HG03378 (cell line): ENCODE measurements around the gene SPRED3.
"Not testable (repeated sequence)": the region's sequence is repeated elsewhere in the genome, so short reads cannot be mapped to it uniquely, and the experiment has no call there.

Experiments
- ATAC-seq: cut with Tn5 transposase; IDR thresholded peaks from one replicate; pipeline ENCODE4 v1.9.1; 2021; ENCODE audit warnings: mild to moderate bottlenecking, moderate library complexity; ENCODE audit not compliant: unreplicated experiment

SPRED3 gene

DNA sequence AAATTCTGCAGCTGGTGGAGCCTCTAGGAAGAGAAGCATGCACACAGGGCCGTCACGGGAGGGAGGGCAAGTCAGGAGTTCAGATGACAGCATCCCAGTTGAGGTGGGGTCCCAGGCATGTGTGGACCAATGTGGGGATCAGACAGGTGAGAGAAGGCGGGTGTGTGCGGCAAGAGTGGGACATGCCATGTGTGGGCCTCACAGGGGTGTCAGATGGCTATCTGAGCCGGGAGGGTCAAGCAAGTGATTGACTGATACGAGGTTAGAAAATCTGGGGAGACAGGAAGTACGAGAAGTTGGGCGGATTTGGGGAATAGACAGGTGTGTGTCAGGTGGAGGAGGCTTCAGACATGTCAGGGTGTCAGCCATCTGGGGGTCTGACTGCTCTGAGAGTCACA lies 28.6 kb downstream of the SPRED3 start:
- no peak for ATAC-seq

DNA sequence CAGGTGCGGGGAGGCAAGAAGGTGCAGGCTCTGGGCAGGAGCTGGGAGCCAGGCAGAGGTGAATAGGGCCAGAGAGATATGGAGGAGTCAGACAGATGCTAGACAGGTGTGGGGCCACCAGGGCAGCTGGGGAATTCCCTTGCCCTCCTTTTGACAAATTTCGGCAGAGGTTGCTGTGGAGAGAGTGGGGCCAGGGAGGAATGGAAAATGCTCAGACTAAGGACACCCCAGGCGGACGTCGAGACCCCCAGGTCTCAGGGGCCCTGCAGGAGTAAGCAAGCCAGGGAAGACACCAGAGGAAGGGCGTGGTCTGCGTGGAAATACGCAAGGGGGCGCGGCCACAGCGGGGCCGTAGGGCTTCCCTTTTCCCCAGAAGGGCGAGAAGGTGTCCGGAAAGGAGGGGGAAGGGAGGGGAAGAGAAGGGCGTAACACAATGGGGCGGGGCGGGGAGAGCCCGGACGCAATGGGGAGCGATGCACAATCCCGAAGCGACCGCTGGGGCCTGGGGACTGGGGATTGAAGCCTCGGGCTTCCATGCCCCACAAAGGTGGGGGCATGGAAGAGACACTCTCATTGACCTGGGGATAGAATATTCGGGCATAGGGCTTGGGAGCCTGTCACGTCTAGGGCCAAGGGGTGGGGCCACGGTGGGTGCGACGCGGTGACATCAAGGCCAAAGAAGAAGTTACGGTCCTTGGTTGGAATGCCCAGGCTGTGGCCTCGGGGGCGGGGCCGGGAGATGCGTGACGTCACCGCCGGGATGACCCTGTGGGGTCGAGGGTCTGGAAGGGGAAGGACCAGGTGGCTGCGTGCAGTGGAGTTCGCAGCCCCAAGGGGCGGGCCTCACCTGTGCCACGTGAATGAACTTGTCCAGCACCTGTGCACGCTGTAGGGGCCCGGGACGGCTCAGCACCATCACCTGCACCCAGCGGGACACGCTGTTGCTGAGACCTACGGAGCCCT lies 29.3 kb downstream of the SPRED3 start:
- ATAC-seq = no peak

DNA sequence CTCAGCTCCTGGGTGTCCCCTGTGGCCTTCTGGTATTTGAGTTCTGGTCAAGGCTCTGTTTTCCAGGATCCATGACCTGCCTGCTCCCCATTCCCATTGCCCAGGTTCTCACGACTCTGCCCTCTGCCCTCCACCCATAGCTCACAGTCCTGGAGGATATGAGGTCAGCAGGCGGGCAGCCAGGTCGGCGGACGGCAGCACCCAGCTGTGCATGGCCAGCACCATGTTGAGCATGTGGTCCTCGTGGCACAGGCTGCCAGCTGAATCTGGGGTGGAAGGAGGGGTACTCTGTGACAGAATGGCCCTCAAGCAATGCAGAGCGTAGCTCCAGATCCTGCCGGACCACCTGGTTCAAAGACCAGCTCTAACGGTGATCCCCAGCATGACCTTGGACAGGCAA lies 32.4 kb downstream of the SPRED3 start:
- no peak for ATAC-seq

DNA sequence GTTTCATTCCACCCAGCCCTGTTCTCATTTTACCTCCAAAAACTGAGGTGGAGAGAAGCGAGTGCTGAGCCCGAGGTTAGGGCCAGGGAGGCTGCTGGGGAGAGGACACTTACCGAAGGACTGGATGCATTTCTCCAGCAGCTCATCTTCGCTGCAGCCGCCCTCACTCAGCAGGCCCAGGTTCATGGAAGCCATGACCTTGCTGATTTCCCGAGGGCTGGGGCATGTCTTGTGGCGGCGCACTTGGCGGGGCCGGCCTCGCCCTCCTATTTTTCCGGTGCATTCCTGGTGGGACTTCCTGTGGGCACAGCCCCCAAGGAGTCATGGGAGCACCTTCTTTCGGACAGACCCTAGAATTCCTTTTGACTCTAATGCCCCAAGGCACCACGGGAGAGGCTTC lies 33.4 kb downstream of the SPRED3 start:
- ATAC-seq = no peak

DNA sequence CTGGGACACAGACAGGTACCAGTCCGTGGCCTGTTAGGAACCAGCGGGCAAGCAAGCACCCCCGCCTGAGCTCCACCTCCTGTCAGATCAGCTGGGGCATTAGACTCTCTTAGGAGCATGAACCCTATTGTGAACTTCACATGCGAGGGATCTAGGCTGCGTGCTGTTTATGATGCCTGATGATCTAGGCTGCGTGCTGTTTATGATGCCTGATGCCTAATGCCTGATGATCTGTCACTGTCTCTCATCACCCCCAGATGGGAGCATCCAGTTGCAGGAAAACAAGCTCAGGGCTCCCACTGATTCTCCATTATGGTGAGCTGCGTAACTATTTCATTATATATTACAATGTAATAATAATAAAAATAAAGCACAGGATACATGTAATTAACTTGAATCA lies 33.9 kb downstream of the SPRED3 start:
- no peak for ATAC-seq

DNA sequence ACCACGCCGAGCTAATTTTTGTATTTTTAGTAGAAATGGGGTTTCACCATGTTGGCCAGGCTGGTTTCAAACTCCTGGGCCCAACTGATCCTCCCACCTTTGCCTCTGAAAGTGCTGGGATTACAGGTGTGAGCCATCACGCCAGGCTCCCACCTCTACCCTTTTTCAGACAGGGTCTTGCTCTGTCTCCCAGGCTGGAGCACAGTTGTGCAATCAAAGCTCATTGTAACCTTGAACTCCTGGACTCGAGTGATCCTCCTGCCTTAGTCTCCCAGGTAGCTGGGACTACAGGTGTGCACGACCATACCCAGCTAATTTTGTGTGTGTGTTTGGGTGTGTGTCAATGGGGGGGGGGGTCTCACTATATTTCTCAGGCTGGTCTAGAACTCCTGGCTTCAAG lies 35.8 kb downstream of the SPRED3 start:
- no peak for ATAC-seq

DNA sequence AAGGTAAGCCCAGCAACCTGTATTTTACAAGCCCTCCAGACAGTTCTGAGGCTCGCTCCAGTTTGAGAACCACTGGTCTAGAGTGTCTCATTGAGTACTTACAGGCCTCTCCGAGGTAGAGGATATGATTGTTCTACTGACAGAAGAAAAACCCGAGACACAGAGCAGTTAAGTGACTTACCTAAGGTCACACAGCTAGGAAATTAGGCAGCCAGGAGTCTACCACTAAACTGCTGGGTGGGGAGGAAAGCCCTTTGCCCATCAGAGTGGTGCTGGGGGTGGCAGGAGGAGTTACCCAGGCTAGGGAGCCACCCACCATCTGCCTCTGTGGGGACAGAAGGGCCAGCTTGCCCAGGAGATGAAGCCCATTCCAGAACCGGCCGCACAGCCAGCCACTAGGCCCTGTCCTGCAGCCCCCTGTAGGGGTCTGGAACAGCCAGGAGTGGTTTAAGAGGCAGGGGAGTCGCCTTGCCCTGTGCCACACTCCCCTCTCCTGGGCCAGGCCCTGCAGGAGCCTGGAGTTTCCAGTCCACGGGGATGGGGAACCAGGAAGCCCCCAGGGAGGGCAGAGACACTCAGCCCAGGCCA lies 36.8 kb downstream of the SPRED3 start:
- ATAC-seq = no peak

DNA sequence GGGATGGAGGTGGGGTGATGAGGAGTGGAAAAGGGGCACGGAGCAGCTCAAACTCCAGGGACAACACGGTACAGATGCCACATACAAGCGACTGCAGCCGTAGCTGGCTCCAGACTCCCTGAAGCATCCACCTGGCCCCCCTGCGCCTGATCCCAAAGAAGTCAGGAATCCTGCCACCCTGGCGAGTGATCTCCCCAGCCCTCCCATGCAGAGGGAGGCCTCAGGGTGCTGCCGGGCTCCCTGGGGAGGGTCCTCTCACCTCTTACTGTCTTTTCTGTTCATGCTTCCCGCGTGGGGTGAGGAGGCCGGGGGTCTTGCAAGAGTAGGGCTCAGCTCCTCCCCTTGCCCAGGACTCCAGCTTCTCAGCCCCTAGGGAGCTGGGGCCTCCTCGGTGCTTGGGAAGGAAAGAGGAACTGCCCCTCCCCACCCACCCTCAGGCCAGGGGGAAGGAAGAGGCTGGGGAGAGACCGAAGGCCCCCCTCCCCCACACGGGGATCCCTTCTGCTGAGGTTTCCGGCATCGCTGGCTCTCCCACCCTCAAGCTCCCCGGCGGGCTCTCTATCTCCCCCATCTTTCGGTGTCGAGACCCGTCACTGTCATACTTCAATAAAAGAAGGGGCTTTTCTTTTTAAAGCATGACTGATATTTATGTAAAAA lies 37.4 kb downstream of the SPRED3 start, which contains the start of gene RASGRP4:
RASGRP4 (minus strand) TSS at position 410 of the 657 bp plus-strand sequence; CDS start at position 282, 128 bp downstream.
- ATAC-seq = no peak

DNA sequence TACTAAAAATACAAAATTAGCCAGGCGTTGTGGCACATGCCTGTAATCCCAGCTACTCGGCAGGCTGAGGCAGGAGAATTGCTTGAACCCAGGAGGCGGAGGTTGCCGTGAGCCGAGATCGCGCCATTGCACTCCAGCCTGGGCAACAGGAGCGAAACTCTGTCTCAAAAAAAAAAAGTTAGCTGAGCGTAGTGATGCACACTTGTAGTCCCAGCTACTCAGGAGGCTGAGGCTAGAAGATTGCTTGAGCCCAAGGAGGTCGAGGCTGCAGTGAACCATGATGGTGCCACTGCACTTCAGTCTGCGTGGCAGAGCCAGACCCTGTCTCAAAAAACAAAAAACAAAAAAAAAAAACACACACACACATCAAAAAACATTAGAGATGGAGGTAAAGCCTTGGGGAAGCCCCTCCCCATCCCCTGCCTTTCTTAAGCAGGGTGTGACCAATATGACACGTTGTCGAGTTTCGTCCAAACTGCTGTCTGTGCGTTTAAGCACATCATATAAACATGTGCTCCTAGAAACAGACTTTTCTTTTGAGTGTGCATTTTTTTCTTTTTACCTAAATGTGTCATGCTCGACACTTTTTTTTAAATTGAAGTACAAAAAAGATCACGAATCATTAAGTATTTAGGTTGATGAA lies 38.7 kb downstream of the SPRED3 start:
- ATAC-seq = not testable (repeated sequence)

GRCh38 chr19:38429055-38429810 lies 40.7 kb downstream of the SPRED3 start:
- ATAC-seq = no peak

DNA sequence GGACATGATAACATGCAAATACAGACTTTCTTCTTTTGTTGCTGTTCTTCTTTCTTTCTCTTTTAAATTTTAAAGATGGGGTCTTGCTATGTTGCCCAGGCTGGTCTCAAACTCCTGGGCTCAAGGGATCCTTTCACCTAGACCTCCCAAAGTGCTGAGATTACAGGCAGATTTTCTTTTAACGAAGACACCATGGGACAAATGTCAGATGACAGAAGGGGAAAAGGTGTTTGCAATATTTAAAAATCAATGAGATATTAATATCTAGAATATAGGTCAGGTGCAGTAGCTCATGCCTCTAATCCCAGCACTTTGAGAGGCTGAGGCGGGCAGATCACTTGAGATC lies 41.3 kb downstream of the SPRED3 start:
- no peak for ATAC-seq

- no peak for ATAC-seq
These were observed 42.4 kb downstream of the SPRED3 start for GRCh38 chr19:38430931-38431330.

DNA sequence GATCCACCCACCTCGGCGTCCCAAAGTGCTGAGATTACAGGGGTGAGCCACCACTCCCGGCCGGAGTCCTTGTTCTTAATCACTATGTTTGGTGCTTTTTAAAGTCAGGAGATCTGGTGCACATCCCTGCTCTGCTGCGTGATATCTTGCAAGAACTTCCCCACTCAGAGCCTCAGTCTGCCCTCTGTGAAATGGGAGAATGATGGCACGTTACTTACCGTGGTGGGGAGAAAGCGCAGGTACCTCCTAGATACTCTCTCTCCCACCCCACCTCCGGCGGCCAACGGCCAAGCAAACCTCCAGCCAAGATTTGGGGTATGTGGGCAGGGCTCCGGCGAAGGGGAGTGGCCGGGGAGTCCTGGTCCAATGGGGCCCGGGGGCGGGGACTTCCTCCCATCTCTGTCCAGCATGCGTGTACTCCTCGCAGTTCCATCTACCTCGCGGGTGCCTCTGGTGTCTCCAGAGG lies 44.8 kb downstream of the SPRED3 start, which contains the start of gene RYR1:
RYR1 (plus strand) TSS at position 424 of the 466 bp plus-strand sequence. CDS start 139 bp downstream, outside the sequence.
- no peak for ATAC-seq

- ATAC-seq = no peak
These were observed 46.1 kb downstream of the SPRED3 start for GRCh38 chr19:38434549-38435051.

- no peak for ATAC-seq
These were observed 48.8 kb downstream of the SPRED3 start for GRCh38 chr19:38437295-38437694.

DNA sequence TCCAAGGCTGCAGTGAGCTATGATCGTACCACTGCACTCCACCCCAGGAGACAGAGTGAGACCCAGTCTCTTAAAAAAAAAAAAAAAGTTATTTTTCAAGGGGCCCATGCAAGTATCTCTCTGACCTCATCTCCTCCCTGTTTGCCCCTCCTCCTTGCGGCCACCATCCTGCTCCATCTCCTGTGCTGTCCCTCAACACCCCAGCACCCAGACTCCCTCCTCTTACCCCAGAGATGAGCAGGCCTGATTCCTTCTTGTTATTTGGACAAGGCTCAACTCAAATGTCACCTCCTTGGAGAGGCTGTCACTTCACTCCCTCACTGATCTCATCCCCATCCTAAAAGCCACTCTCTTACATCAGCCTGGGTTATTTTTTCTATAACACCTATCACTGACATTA lies 49.4 kb downstream of the SPRED3 start:
- ATAC-seq = no peak

DNA sequence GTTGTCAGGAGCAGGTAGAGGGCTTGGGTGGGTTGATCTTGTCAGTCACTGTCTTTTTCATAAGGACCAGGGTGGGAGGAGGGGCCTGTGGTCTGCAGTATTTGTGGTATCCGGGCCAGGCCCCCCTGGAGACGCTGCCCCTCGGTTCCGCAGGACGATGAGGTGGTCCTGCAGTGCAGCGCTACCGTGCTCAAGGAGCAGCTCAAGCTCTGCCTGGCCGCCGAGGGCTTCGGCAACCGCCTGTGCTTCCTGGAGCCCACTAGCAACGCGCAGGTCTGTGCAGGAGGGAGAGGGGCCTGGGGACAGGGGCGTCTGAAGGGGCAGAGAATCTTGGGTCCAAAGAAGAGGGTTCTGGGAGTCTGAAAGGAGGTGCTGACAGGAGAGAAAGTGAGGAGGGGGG lies 52.1 kb downstream of the SPRED3 start:
- no peak for ATAC-seq

- no peak for ATAC-seq
These were observed 53.3 kb downstream of the SPRED3 start for GRCh38 chr19:38441657-38442348.

DNA sequence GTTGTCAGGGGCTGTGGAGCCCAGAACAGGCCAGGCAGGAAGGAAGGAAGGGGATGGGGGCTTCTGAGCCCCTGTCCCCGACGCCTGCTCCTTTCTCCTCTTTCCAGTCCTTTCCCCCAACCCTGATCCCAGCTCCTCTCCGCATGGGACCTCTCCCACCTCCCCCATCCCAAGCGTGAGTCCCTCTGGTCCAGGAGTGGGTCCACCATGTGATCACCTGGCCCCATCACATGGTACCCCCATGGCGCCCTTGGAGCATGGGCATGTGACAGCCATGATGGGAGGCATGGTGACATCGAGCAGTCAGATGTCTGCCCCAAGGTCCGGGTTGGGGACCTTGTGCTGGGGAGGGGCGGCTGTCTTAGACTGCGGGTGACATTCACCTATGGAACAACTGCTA lies 54.2 kb downstream of the SPRED3 start:
- ATAC-seq = no peak
